ENCODE measurements around the gene PRTFDC1.

DNA sequence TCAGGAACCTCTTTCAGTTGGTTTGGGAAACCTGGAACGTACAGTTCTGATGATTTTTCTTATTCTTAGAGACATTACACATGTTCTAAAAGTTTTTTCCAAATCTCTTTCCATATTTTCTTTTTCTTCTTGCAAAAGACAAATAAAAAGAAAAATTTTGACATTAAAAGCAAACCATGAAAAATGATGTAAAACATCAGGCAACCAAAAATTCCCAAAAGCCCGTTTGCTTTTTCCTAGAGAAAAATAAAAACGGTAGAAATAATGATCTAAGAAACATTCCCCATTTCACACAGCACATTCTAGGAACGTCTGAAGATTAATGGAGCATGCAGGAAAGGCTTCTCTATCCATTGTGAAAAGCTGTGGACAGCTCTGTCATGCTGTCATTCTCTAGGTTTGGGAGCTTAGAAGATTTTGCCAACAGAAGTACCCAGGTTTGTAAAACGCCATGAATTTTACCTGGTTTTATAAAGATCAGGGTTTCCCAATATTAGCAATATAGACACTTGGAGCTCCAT, 11.2 kb upstream of the PRTFDC1 start:
- TF ChIP-seq, protein P1, sequence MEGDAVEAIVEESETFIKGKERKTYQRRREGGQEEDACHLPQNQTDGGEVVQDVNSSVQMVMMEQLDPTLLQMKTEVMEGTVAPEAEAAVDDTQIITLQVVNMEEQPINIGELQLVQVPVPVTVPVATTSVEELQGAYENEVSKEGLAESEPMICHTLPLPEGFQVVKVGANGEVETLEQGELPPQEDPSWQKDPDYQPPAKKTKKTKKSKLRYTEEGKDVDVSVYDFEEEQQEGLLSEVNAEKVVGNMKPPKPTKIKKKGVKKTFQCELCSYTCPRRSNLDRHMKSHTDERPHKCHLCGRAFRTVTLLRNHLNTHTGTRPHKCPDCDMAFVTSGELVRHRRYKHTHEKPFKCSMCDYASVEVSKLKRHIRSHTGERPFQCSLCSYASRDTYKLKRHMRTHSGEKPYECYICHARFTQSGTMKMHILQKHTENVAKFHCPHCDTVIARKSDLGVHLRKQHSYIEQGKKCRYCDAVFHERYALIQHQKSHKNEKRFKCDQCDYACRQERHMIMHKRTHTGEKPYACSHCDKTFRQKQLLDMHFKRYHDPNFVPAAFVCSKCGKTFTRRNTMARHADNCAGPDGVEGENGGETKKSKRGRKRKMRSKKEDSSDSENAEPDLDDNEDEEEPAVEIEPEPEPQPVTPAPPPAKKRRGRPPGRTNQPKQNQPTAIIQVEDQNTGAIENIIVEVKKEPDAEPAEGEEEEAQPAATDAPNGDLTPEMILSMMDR (IDR thresholded peaks at IDR 0.05), result no peak
- TF ChIP-seq EP300 (IDR thresholded peaks at IDR 0.05) (no peak), POLR2A (IDR thresholded peaks at IDR 0.05; ENCODE audit: low read depth) (no peak)

All from esophagus muscularis mucosa (tissue), 4 donors.